ENCODE results near the gene UNC13A.

DNA sequence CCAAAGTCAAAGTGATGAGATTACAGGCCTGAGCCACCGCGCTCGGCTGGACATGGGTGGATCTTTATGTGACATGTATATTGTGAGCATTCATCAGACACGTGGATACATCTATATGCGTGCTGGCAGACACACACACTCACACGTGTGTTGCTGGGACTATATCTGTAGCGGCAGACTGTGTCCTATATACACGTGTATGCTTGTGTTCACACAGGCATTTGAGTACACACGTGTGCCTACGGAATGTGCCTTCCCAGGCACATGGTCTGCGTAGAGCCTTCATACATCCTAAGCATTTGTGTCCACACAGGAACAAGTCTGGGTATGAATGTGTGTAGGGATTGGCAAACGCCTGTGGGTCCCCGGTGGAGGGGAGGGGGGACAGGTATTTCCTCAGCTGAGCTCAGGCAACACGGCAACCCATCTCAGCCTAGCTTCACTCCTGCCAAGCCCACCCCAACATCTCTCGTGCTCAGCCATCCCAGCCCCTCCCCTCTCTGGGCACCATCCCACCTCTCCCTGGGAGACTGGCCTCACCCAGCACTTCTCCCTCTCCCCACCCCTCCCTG, 2.6 kb downstream of the UNC13A start:
- TF ChIP-seq, protein P1, sequence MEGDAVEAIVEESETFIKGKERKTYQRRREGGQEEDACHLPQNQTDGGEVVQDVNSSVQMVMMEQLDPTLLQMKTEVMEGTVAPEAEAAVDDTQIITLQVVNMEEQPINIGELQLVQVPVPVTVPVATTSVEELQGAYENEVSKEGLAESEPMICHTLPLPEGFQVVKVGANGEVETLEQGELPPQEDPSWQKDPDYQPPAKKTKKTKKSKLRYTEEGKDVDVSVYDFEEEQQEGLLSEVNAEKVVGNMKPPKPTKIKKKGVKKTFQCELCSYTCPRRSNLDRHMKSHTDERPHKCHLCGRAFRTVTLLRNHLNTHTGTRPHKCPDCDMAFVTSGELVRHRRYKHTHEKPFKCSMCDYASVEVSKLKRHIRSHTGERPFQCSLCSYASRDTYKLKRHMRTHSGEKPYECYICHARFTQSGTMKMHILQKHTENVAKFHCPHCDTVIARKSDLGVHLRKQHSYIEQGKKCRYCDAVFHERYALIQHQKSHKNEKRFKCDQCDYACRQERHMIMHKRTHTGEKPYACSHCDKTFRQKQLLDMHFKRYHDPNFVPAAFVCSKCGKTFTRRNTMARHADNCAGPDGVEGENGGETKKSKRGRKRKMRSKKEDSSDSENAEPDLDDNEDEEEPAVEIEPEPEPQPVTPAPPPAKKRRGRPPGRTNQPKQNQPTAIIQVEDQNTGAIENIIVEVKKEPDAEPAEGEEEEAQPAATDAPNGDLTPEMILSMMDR (IDR thresholded peaks at IDR 0.05; ENCODE audit: insufficient read depth, low read length), result no peak
- no peak for TF ChIP-seq SPI1 (IDR thresholded peaks at IDR 0.05; ENCODE audit: borderline replicate concordance, low read depth)

Measured in HL-60 (cell line).